Natural killer cell (primary cell): ENCODE measurements around the gene CDH12. TPM values are rescaled to one million over a fixed set of nuclear protein-coding genes. Genes with fewer than 3 reads are reported as not detected.
"Not testable (repeated sequence)": the region's sequence is repeated elsewhere in the genome, so short reads cannot be mapped to it uniquely, and the experiment has no call there.

Experiments used
- ATAC-seq, 3 donors: fragments of 150-1000 bp in 2 of 3; fragments of 200-7000 bp in 1 of 3; cut with Tn5 transposase; 1 replicate in 1 of 3; 2 replicates in 2 of 3; pipeline ENCODE4 v1.10.0; 2021; ENCODE audit warnings: mild to moderate bottlenecking in 2 of 3, moderate library complexity in 2 of 3
- DNase-seq, 2 donors: peaks; one replicate each; pipeline versions ENCODE4 v3.0.0 to v3.0.0-alpha.2; 2013 to 2021; ENCODE audit warnings: mixed read lengths in 1 of 2
- H3K27ac ChIP-seq: one replicate; pipeline ENCODE4 v1.5.1; 2013; ENCODE audit warnings: mild to moderate bottlenecking, low read length
- H3K27me3 ChIP-seq: one replicate; pipeline ENCODE4 v1.6.1; 2013; ENCODE audit warnings: low read length; ENCODE audit not compliant: control insufficient read depth, insufficient read depth
- H3K36me3 ChIP-seq: one replicate; pipeline ENCODE4 v1.6.1; 2013; ENCODE audit warnings: low read length; ENCODE audit not compliant: control insufficient read depth, insufficient read depth
- H3K4me1 ChIP-seq: one replicate; pipeline ENCODE4 v1.6.1; 2013; ENCODE audit warnings: low read length; ENCODE audit not compliant: control insufficient read depth, insufficient read depth
- H3K4me3 ChIP-seq: one replicate; pipeline ENCODE4 v1.5.1; 2013; ENCODE audit warnings: low read length
- H3K9me3 ChIP-seq: one replicate; pipeline ENCODE4 v1.6.1; 2013; ENCODE audit warnings: low read length; ENCODE audit not compliant: control insufficient read depth, insufficient read depth
- H3K27ac Mint-ChIP-seq, 2 donors: one replicate each; pipeline ENCODE4 v1.8.0; 2022; ENCODE audit warnings: mild to moderate bottlenecking in 2 of 2, mixed read lengths in 2 of 2, moderate library complexity in 1 of 2
- H3K27me3 Mint-ChIP-seq, 2 donors: one replicate each; pipeline ENCODE4 v1.8.0; 2022; ENCODE audit warnings: low read depth in 2 of 2, mixed read lengths in 2 of 2
- H3K36me3 Mint-ChIP-seq: one replicate; pipeline ENCODE4 v1.8.0; 2022; ENCODE audit warnings: mixed read lengths
- H3K4me1 Mint-ChIP-seq, 2 donors: one replicate each; pipeline ENCODE4 v1.8.0; 2022; ENCODE audit warnings: mixed read lengths in 2 of 2
- H3K4me3 Mint-ChIP-seq: one replicate; pipeline ENCODE4 v1.8.0; 2022; ENCODE audit warnings: mild to moderate bottlenecking, moderate library complexity, mixed read lengths
- H3K9me3 Mint-ChIP-seq, 2 donors: one replicate each; pipeline ENCODE4 v1.8.0; 2022; ENCODE audit warnings: mixed read lengths in 2 of 2
- CTCF ChIP-seq: fragments of 200-600 bp; IDR thresholded peaks from one replicate; pipeline ENCODE4 v1.8.0; 2022; ENCODE audit warnings: antibody characterized with exemption
- WGBS: methylation state at CpG from one replicate; pipeline ENCODE4 v1.1.7; 2013; ENCODE audit warnings: missing lambda C conversion rate; ENCODE audit not compliant: insufficient coverage; 5-methylcytosine and 5-hydroxymethylcytosine counted together
- intact Hi-C: fragments of 100-400 bp; cut with micrococcal nuclease; formaldehyde crosslinking; loops from one replicate; pipeline ENCODE4 v1.14.2; 2022
- total RNA-seq, 4 donors: library from RNA; stranded (reverse); fragments of 120-200 nt in 1 of 4; gene quantifications; one replicate each; pipeline versions ENCODE4 v1.2.3 to v1.2.4, GENCODE V29; 2013 to 2022

Gene CDH12
- total RNA-seq, 3 donors from 2014 or later (not counting 1 experiment from before 2014, with no cell fraction given): not detected

DNA sequence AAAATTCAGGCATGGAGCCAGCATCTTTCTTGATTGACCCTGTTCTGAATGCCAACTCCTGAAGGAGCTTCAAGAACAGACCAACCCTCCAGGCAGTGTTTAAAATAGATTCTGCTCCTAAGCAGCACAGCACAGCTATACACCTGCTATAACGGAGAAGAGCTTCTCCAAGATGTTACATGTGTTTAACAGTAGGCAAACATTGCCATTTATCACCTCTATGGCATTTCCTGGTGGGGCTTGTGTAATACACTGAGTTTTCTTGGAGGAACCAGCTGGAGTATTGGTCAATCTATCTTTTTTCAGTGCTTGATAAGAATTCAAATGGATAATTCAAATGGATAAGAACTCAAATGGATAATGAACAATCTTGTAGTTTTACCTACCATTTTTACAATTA, 615.1 kb downstream of the CDH12 start:
- H3K27ac ChIP-seq: no peak overlapping the region
- WGBS: 60% methylated on average over 1 of the region's 1 CpG

DNA sequence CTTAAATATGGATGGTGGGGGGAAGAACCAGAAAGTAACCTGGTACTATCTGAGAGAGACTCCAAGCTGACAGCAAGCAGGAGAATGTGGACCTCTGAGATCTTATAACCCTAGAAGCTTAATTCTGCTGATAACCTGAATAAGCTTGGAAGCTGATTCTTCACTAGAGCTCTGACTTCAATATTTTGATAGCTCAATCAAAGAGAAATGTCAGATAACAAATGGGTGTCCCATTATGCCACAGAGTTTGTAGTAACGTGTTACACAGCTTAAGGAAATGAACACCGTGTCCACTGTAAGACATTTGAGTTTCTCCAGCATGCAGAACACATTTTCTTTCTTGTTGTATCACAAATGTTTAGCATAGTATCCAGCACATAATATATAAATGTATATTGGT, 626.7 kb downstream of the CDH12 start:
- Mint-ChIP-seq H3K27ac (no peak overlapping the region), H3K36me3 (no peaks in the 10 kb centered on the region), H3K27me3 (no peaks in the 10 kb centered on the region), H3K4me1 (no peaks in the 10 kb centered on the region), H3K4me3 (no peak overlapping the region), H3K9me3 (peaks cover 0 to 7% of the 10 kb centered on the region in 2 donors)
- no peaks in the 10 kb centered on the region for H3K27me3 ChIP-seq
- intact Hi-C loops: no loop called here
- DNase-seq (no peak), ATAC-seq (no peak)
- no peak overlapping the region for H3K27ac ChIP-seq
- WGBS: 90% methylated on average over 2 of the region's 2 CpGs
- H3K9me3 ChIP-seq: peaks cover 3% of the 10 kb centered on the region
- TF ChIP-seq CTCF: no peak
- no peak overlapping the region for H3K4me3 ChIP-seq
- H3K36me3 ChIP-seq: no peaks in the 10 kb centered on the region
- H3K4me1 ChIP-seq: no peaks in the 10 kb centered on the region

More for the DNA sequence above, 615.1 kb downstream of the CDH12 start:
- no peak for TF ChIP-seq CTCF
- DNase-seq (no peak), ATAC-seq (no peak)
- Histone ChIP-seq H3K27me3 (no peaks in the 10 kb centered on the region), H3K9me3 (no peaks in the 10 kb centered on the region), H3K36me3 (no peaks in the 10 kb centered on the region), H3K4me1 (no peaks in the 10 kb centered on the region), H3K4me3 (no peak overlapping the region)
- Mint-ChIP-seq H3K27me3 (no peaks in the 10 kb centered on the region), H3K36me3 (peaks cover 5% of the 10 kb centered on the region), H3K4me3 (no peak overlapping the region), H3K9me3 (peaks cover 6 to 8% of the 10 kb centered on the region in 2 donors), H3K27ac (no peak overlapping the region), H3K4me1 (no peaks in the 10 kb centered on the region)
- intact Hi-C loops: no loop called here

DNA sequence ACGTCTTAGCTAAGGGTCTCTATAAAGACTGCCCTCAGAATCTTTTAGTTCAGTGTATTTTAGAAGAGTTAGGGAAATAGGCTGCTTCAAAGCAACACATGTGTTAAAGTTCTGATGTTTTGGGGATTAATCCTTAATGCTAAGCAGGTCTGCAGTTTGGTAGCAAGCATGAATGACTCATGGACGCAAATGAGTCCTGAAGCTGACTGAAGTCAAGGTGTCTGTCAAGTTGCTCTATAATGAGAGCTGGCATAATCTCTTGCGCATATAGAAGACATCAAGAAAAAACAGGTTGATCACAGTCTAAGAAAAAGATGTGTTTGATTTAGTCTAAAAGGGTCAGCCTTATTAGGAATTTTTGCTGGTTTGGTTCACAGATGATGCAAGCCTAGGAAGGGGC, 630.1 kb downstream of the CDH12 start:
- Histone ChIP-seq H3K36me3 (no peaks in the 10 kb centered on the region), H3K4me1 (no peaks in the 10 kb centered on the region), H3K27me3 (no peaks in the 10 kb centered on the region), H3K4me3 (no peak overlapping the region), H3K27ac (no peak overlapping the region), H3K9me3 (peaks cover 3% of the 10 kb centered on the region)
- peaks cover 5 to 11% of the 10 kb centered on the region in 2 donors for H3K9me3 Mint-ChIP-seq
- DNase-seq (no peak), ATAC-seq (no peak)
- H3K4me1 Mint-ChIP-seq: no peaks in the 10 kb centered on the region
- no peak for TF ChIP-seq CTCF
- no peaks in the 10 kb centered on the region for H3K27me3 Mint-ChIP-seq
- no peaks in the 10 kb centered on the region for H3K36me3 Mint-ChIP-seq
- H3K27ac Mint-ChIP-seq: no peak overlapping the region
- no peak overlapping the region for H3K4me3 Mint-ChIP-seq
- intact Hi-C loops: no loop called here
- 88% methylated on average over 3 of the region's 3 CpGs for WGBS

- H3K4me3 ChIP-seq, H3K4me3 Mint-ChIP-seq, H3K27ac Mint-ChIP-seq, H3K27ac ChIP-seq, H3K9me3 ChIP-seq, H3K9me3 Mint-ChIP-seq, H3K36me3 Mint-ChIP-seq, H3K36me3 ChIP-seq, DNase-seq, H3K27me3 Mint-ChIP-seq, intact Hi-C loops, H3K4me1 Mint-ChIP-seq, H3K4me1 ChIP-seq, H3K27me3 ChIP-seq: not testable (repeated sequence)
- WGBS: 0% methylated on average over 2 of the region's 11 CpGs
- ATAC-seq: peak in 1 of 3 donors; percentile 57
Observed at GRCh38 chr5:22213703-22214495, 639.2 kb downstream of the CDH12 start.

DNA sequence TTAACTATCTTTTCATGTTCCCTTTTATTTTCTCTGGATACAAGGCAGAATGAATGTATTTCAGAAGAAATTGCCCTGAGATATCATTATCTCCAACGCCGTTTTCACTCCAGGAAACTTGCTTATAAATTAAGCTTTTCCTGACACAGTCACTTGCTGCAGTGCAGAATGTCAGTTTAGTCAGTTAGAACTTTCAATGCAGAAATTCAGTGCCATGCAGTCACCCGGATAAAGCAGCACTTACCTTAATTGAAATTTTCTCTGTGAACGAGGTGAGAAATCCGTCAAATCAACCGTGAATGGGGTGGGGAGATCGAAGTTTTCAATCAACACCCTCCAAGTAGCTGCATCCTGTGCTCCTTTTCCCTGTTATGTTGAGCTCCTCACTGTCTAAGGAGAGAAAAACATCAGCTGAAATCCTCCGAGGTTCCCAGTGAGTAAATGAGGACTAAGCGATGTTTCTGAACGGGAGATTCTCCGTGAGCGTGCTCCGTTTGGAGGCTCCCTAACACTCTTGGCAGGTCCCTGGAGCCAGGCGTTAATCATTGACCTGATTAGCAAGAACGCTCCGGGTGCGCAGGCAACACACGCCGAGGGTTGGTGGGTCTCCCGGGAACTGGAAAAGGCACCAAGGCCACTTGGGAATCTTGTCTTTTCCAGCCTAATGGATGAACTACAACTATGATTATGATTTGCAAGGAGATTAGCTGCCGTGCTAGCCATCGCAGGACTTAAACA, 640.7 kb downstream of the CDH12 start:
- H3K36me3 Mint-ChIP-seq, H3K9me3 Mint-ChIP-seq: not testable (repeated sequence)

DNA sequence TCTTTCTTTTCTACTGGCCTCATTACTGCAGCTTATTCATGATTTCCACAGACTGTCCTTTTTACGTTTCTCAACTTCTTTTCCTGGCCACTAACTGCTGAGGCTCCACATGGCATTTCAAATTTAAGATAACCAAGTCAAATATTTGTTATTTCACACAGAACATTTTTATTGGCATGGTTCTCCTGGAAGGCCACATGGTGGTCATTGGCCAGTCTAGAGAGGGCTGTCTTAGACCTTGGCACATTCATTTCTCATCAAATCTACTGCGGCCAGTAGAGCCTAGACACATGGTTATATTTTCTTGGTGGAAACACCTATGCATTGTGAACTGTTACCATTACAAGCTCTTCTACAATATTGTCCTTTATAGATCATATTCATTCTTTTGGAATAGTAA, 644.7 kb downstream of the CDH12 start:
- H3K36me3 Mint-ChIP-seq, H3K4me1 ChIP-seq, H3K27ac ChIP-seq, intact Hi-C loops, H3K27me3 Mint-ChIP-seq, H3K36me3 ChIP-seq, H3K4me1 Mint-ChIP-seq, DNase-seq, H3K9me3 ChIP-seq, H3K27me3 ChIP-seq, H3K9me3 Mint-ChIP-seq, H3K4me3 Mint-ChIP-seq, ATAC-seq, H3K27ac Mint-ChIP-seq, H3K4me3 ChIP-seq: not testable (repeated sequence)
- WGBS: 88% methylated on average over 2 of the region's 2 CpGs

More for the DNA sequence above, 640.7 kb downstream of the CDH12 start:
- H3K27me3 ChIP-seq, intact Hi-C loops, DNase-seq, ATAC-seq, H3K9me3 ChIP-seq, H3K27me3 Mint-ChIP-seq, H3K4me3 ChIP-seq, H3K27ac ChIP-seq, H3K4me1 Mint-ChIP-seq, H3K4me3 Mint-ChIP-seq, H3K4me1 ChIP-seq, H3K27ac Mint-ChIP-seq, H3K36me3 ChIP-seq: not testable (repeated sequence)
- 51% methylated on average over 6 of the region's 22 CpGs for WGBS
